Tibial nerve (tissue), 4 donors: ENCODE results near the gene GABRE. TPM values are rescaled to one million over a fixed set of nuclear protein-coding genes. Genes with fewer than 3 reads are reported as not detected.

Experiments
- DNase-seq, 2 donors: peaks; one replicate each; pipeline ENCODE4 v3.0.0-alpha.2; 2019; ENCODE audit warnings: low spot score in 2 of 2
- H3K27ac ChIP-seq, 4 donors: fragments of 200-600 bp; sonication (generic) in 3 of 4; one replicate each; pipeline ENCODE4 v1.5.1; 2017 to 2019; ENCODE audit warnings: mild to moderate bottlenecking in 1 of 4
- H3K27me3 ChIP-seq, 2 donors: fragments of 200-600 bp; sonication (generic) in 1 of 2; one replicate each; pipeline versions ENCODE4 v1.5.1 to v1.6.0; 2017 to 2019
- H3K36me3 ChIP-seq, 3 donors: fragments of 200-600 bp; sonication (generic); one replicate each; pipeline ENCODE4 v1.5.1; 2018 to 2019
- H3K4me1 ChIP-seq, 4 donors: fragments of 200-600 bp; sonication (generic) in 3 of 4; one replicate each; pipeline ENCODE4 v1.5.1; 2017 to 2019
- H3K4me3 ChIP-seq, 4 donors: fragments of 200-600 bp; sonication (generic) in 3 of 4; one replicate each; pipeline ENCODE4 v1.5.1; 2017 to 2019; ENCODE audit warnings: mild to moderate bottlenecking in 1 of 4, moderate library complexity in 1 of 4
- H3K9me3 ChIP-seq, 4 donors: fragments of 200-600 bp; sonication (generic) in 3 of 4; one replicate each; pipeline ENCODE4 v1.5.1; 2017 to 2019
- EP300 ChIP-seq, 2 donors: sonication (generic); formaldehyde crosslinking; IDR thresholded peaks; one replicate each; pipeline ENCODE4 v1.6.1; 2017; ENCODE audit warnings: antibody characterized with exemption in 2 of 2, mild to moderate bottlenecking in 1 of 2
- POLR2A ChIP-seq, 2 donors: fragments of 450-650 bp; IDR thresholded peaks; one replicate each; pipeline ENCODE4 v1.6.1; 2017; ENCODE audit warnings: antibody characterized with exemption in 2 of 2, mild to moderate bottlenecking in 2 of 2, moderate library complexity in 2 of 2
- WGBS, 2 donors: methylation state at CpG; one replicate each; pipeline ENCODE4 v1.1.5; 2018; 5-methylcytosine and 5-hydroxymethylcytosine counted together
- total RNA-seq, 4 donors: library from RNA; depleted of rRNA; stranded (reverse); fragments of >200 nt; gene quantifications; one replicate each; pipeline ENCODE4 v1.1.0, GENCODE V29; 2016
- TF ChIP-seq, protein P1 (sequence below), 5 experiments: fragments of 200-600 bp in 3 of 5; fragments of 450-650 bp in 2 of 5; sonication (generic) in 3 of 5; IDR thresholded peaks; one replicate each; pipeline ENCODE4 v1.5.1; 2016 to 2019; ENCODE audit warnings: antibody characterized with exemption in 5 of 5, mild to moderate bottlenecking in 3 of 5, moderate library complexity in 2 of 5

GABRE gene
- total RNA-seq, 4 donors from 2014 or later: 14.5 to 84.6 (median 41.4) TPM

DNA sequence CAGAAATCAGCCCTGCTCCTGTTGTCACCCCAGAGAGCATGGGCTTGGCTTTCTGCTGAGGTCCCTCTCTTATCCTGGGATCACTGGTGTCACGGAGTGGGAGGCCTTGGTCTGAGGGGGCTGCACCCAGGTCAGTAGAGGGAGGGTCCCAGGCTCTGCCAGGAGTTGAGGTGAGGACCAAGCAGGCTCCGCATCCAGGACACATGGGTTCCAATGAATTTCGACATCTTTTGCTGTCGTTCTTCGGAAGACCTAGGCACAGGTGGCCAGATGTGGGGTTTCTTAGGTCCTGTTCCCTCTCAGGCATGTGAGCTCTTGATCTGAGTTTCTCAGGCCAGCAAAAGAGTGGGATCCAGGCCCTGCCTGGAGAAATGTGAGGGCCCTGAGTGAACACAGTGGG, 51.8 kb downstream of the GABRE start:
- Histone ChIP-seq H3K27ac (no peak overlapping the region), H3K4me1 (no peaks in the 10 kb centered on the region), H3K9me3 (no peaks in the 10 kb centered on the region), H3K27me3 (no peaks in the 10 kb centered on the region), H3K36me3 (no peaks in the 10 kb centered on the region), H3K4me3 (no peak overlapping the region)
- TF ChIP-seq, protein P1, sequence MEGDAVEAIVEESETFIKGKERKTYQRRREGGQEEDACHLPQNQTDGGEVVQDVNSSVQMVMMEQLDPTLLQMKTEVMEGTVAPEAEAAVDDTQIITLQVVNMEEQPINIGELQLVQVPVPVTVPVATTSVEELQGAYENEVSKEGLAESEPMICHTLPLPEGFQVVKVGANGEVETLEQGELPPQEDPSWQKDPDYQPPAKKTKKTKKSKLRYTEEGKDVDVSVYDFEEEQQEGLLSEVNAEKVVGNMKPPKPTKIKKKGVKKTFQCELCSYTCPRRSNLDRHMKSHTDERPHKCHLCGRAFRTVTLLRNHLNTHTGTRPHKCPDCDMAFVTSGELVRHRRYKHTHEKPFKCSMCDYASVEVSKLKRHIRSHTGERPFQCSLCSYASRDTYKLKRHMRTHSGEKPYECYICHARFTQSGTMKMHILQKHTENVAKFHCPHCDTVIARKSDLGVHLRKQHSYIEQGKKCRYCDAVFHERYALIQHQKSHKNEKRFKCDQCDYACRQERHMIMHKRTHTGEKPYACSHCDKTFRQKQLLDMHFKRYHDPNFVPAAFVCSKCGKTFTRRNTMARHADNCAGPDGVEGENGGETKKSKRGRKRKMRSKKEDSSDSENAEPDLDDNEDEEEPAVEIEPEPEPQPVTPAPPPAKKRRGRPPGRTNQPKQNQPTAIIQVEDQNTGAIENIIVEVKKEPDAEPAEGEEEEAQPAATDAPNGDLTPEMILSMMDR (IDR thresholded peaks at IDR 0.05): no peak
- no peak for TF ChIP-seq EP300 (IDR thresholded peaks at IDR 0.05)
- TF ChIP-seq POLR2A (IDR thresholded peaks at IDR 0.05): no peak
- 84% methylated on average over 5 of the region's 5 CpGs; no CpG with 5 or more reads in 1 of the 2 donors for WGBS, 2 donors
- no peak for DNase-seq

DNA sequence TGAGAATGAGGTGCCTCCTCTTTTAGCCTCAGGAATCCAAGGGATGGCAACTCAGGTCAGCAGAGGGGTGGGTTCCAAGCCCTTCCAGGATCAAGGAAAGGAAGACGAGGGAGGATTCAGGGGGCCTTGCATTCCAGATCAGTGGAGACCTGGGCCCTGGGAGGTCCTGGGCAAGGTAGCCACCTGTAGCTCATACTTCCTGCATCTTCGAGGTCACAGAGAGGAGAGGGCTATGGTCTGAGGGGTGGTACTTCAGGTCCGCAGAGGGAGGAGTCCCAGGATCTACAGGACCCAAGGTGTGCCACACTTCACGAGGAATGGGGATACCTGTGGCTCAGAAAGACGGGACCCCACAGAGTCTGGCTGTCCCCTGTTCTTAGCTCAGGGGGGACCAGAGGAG, 52.6 kb downstream of the GABRE start:
- Histone ChIP-seq H3K4me1 (no peaks in the 10 kb centered on the region), H3K36me3 (no peaks in the 10 kb centered on the region), H3K27me3 (no peaks in the 10 kb centered on the region), H3K9me3 (no peaks in the 10 kb centered on the region), H3K4me3 (no peak overlapping the region), H3K27ac (no peak overlapping the region)
- no peak for DNase-seq
- whole genome bisulfite sequencing, 2 donors: 73 to 100% methylated on average over 2 to 5 of the region's 5 CpGs
- TF ChIP-seq EP300 (IDR thresholded peaks at IDR 0.05) (no peak), POLR2A (IDR thresholded peaks at IDR 0.05) (no peak)
- TF ChIP-seq, protein P1 (IDR thresholded peaks at IDR 0.05): no peak

DNA sequence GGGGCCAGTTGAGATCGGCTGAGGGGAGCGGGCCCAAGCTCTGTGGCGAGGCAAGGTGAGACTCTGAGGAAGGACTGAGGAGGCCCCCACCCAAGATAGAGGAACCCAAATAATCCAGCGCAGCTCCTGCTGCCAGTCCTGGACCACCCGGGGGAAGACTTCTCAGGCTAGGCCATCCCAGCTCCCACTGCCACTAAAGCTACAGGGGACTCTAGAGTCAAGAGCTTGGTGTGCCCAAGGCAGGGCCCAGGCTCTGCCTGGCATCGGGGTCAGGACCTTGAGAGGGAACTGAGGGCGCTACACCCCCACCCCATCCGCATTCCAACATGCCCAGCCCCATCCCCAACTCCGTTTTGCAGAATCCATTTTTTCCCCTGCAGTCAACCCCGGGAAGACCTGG, 53.2 kb downstream of the GABRE start:
- no peak for TF ChIP-seq EP300 (IDR thresholded peaks at IDR 0.05)
- no peak for TF ChIP-seq POLR2A (IDR thresholded peaks at IDR 0.05)
- TF ChIP-seq, protein P1 (IDR thresholded peaks at IDR 0.05): no peak
- Histone ChIP-seq H3K9me3 (no peaks in the 10 kb centered on the region), H3K4me1 (no peaks in the 10 kb centered on the region), H3K36me3 (no peaks in the 10 kb centered on the region), H3K27ac (no peak overlapping the region), H3K27me3 (no peaks in the 10 kb centered on the region), H3K4me3 (no peak overlapping the region)
- DNase-seq: no peak
- WGBS, 2 donors: 90 to 92% methylated on average over 8 to 10 of the region's 10 CpGs

DNA sequence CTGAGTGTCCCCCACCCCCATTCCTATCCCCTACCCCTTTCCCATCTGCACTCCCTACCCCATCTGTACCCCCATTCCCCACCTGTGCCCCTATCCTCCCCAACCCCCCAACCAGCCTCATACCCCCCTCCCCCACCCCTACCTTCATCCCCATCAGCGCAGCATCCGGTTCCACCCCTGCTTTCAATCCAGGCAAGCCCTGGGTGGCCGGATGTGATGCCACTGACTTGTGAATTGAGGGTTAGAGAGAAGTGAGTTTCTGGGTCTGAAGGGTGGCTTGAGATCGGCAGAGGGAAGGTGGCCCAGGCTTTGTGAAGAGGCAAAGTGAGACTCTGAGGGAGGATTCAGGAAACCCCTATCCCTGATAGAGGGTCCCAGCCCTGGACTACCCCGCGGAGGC, 53.9 kb downstream of the GABRE start:
- Histone ChIP-seq H3K36me3 (no peaks in the 10 kb centered on the region), H3K4me3 (no peak overlapping the region)
- TF ChIP-seq, protein P1 (IDR thresholded peaks at IDR 0.05): no peak
- TF ChIP-seq POLR2A (IDR thresholded peaks at IDR 0.05): no peak
- TF ChIP-seq EP300 (IDR thresholded peaks at IDR 0.05): no peak

DNA sequence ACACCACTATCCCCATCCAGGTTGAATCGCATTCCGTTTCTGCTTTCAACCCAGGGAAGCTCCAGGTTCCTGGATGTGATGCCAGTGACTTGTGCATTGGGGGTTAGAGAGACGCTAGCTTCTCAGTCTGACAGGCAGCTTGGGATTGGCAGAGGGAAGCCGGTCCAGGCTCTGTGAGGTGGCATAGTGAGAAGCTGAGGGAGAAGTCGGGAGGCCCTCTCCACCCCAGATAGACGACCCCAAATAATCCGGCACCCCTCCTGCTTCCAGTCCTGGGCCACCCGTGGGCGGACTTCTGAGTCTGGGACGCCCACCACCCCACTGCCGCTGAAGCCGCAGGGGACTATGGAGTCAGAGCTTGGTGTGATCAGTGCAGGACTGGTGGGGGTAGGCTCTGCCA, 54.4 kb downstream of the GABRE start:
- 92 to 98% methylated on average over 5 to 12 of the region's 12 CpGs for WGBS, 2 donors
- Histone ChIP-seq H3K27me3 (no peaks in the 10 kb centered on the region), H3K27ac (no peak overlapping the region), H3K4me1 (no peaks in the 10 kb centered on the region), H3K9me3 (no peaks in the 10 kb centered on the region), H3K36me3 (no peaks in the 10 kb centered on the region), H3K4me3 (no peak overlapping the region)
- TF ChIP-seq, protein P1 (IDR thresholded peaks at IDR 0.05): no peak
- no peak for TF ChIP-seq POLR2A (IDR thresholded peaks at IDR 0.05)
- DNase-seq: no peak

More for the DNA sequence above, 53.9 kb downstream of the GABRE start:
- WGBS, 2 donors: 59 to 86% methylated on average over 2 to 6 of the region's 6 CpGs
- Histone ChIP-seq H3K4me1 (no peaks in the 10 kb centered on the region), H3K9me3 (no peaks in the 10 kb centered on the region), H3K27ac (no peak overlapping the region), H3K27me3 (no peaks in the 10 kb centered on the region)
- no peak for DNase-seq
